HG03378 (cell line): ENCODE data around the gene SRGAP1.
"Not testable (repeated sequence)": the region's sequence is repeated elsewhere in the genome, so short reads cannot be mapped to it uniquely, and the experiment has no call there.

Source experiments
- ATAC-seq: cut with Tn5 transposase; IDR thresholded peaks from one replicate; pipeline ENCODE4 v1.9.1; 2021; ENCODE audit warnings: mild to moderate bottlenecking, moderate library complexity; ENCODE audit not compliant: unreplicated experiment

The SRGAP1 gene

DNA sequence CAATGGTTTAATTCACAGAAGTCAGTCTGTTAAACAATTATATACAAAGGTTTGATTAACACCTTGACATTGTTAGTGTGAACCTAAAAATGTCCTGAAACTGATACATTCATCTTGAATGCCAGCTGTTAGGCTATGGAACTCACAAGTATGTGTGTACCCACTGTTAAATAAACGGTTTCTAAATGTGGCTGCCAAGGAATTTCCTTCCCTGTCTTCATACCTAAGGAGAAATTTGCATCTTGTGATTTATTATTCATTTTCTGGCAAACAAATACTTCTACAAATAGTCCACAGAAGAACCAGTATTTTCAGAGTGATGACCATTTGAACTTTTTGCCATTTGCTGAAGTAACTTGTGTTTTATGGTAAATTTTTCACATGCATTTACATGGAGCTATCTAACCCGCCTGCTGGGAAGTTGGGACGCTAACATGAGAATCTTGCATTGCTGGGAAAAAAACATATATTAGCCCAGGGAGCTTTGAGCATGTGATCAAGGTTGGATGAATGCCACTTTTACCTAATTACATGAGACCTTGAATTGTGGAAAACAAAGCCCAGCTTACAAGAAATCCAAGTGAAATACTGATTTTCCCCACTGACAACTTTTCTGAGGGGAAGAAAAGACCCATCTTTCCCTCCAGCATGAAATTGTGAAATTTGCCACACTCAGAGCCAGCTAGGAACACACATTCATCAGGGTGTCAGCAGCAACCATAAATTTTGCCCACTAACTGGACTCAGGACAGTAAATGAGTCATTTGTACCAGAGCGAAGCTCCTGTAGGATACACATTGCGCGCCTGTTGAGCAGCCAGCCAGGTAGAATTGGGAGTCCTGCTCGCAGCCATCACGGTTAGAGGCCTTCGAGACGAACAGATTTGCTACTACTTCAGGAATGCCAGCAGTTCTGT lies 259.6 kb downstream of the SRGAP1 start:
- ATAC-seq, result no peak

DNA sequence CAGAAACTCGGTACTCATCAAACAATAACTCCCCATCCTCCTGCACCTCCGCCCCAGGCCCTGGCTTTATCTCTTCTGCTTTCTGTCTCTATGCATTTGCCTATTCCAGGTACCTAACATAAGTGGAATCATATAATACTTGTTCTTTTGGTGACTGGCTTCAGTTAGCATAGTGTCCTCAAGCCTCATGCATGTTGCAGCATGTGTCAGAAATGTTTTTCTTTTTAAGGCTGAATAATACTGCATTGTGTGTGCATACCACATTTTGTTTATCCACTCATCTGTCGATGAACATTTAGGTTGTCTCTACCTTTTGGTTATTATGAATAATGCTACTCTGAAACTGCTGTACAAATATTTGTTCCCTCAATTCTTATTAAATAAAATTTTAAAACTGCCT lies 260.5 kb downstream of the SRGAP1 start:
- ATAC-seq, result no peak

GRCh38 chr12:64107776-64108175 lies 263.3 kb downstream of the SRGAP1 start:
- no peak for ATAC-seq

DNA sequence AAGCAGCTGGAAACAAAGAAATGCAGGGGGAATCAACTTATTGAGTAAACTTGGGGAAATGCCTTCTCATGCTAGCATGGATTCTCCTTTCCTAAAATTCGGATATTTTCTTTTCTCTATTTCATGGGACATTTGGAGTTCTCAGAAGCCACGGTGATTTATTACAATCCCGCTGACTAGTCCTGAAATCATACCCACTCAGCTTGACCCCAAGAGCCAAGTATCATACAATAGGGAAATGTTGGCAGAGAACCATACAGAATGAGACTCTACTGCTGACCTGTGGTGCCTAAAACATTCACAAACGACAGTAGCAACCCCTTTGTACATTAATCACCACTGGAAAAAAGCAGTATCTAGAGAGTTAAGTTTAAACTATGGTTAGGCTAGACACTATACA lies 265.2 kb downstream of the SRGAP1 start:
- ATAC-seq, result no peak

- no peak for ATAC-seq
These were observed 266.4 kb downstream of the SRGAP1 start for GRCh38 chr12:64110864-64111263.

GRCh38 chr12:64116969-64117368 lies 272.5 kb downstream of the SRGAP1 start:
- ATAC-seq, result no peak

DNA sequence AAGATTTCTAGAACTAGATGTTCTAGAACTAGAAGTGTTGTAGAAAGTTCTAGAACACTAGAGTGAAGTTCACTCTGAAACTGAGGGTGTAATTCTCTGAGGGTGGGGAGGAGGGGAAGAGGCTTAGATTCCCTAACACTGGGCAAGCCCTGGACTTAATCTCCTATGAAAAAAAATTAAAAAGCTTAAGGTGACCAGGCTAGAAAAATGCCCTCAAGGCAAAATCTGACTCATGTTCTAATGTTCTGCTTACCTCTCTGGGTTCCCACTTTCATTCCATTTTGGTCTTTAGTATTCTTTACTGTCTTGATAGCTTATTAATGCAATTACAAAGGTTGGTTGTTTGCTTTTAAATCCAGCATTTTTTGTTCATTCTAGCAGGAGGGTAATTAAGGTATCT lies 276.1 kb downstream of the SRGAP1 start:
- no peak for ATAC-seq

DNA sequence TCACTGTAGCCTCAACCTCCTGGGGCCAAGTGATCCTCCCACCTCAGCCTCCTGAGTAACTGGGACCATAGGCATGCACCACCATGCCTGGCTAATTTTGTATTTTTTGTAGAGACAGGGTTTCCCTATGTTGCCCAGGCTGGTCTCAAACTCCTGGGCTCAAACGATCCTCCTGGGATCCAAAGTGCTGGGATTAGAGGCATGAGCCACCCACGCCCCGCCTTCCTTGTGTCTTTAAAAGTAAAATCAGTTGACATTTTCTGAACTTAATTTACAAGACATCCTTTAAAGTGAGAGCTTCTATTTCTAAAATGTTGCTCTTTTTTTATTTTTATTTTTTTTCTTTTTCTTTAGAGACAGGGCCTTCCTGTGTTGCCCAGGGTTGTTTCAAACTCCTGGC lies 276.6 kb downstream of the SRGAP1 start:
- ATAC-seq, result not testable (repeated sequence)

- ATAC-seq, result no peak
These were observed 277.7 kb downstream of the SRGAP1 start for GRCh38 chr12:64122154-64122553.

DNA sequence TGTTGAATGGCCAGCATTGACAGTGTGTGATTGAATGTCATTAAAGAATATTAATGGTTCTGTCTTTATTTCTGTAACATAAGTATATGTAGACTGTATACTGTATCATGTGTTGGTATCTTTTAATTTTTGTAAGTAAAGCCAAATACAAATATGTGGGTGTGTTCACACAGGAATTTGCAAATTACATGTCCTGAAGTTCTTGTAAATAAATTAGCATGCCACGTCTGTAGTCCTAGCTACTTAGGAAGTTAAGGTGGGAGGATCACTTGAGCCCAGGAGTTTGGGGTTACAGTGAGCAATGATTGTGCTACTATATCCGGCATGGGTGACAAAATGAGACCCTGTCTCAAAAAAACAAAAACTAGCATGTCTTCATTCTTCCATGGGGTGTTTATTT lies 278.5 kb downstream of the SRGAP1 start:
- no peak for ATAC-seq

- no peak for ATAC-seq
These were observed 278.9 kb downstream of the SRGAP1 start for GRCh38 chr12:64123448-64123847.

- no peak for ATAC-seq
These were observed 280.2 kb downstream of the SRGAP1 start for GRCh38 chr12:64124511-64125197.

- ATAC-seq, result no peak
These were observed 281.4 kb downstream of the SRGAP1 start for GRCh38 chr12:64125913-64126312.

- no peak for ATAC-seq
These were observed 283.3 kb downstream of the SRGAP1 start for GRCh38 chr12:64127811-64128210.

DNA sequence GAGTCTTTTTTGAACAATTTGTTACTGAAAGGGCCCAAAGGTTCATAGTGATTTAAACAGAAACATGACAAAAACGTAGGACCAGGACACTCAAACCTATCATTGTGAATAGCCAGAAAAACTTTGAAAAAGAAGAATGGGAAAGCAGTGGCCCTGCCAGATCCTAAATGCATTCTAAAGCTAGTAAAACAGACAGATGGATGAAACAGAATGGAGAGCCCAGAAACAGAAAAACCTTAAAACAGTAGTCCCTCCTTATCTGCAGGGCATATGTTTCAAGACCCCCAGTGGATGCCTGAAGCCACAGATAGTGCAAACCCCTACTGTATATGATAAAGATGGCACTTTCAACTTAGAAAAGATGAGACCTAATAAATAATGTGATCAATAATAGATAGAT lies 283.9 kb downstream of the SRGAP1 start:
- no peak for ATAC-seq

DNA sequence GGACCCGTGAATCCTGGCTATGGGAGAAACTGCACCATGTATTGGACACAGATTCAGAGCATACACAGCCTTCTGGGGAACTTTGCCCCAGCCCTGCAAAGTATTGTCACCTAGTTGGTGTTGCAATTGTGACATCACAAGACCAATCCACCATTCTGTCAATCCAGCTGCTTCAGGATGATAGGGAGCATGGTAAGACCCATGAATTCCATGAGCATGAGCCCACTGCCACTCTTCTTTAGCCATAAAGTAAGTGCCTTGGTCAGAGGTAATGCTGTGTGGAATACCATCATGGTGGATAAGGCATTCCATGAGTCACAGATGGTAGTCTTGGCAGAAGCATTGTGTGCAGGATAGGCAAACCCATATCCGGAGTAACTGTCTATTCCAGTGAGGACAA lies 286.0 kb downstream of the SRGAP1 start:
- ATAC-seq, result not testable (repeated sequence)

DNA sequence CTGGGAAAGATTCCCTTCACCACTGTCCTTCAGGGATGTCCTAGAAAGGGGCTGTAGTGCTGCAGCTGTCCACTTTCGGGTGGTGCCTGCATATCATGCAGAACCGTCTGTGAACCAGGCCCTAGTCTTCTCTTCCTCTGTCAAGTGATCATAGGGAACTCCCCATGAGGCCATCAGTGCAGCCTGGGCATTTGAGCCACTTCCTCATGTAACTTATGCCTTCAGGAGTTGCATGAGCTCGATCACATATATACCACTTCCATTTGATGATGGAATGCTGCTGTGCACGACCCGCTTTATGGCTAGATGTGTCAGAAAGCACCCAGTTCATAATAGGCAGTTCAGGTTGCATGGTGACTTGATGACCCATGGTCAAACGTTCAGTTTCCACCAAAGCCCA lies 287.0 kb downstream of the SRGAP1 start:
- ATAC-seq, result not testable (repeated sequence)

GRCh38 chr12:64132672-64133071 lies 288.2 kb downstream of the SRGAP1 start:
- not testable (repeated sequence) for ATAC-seq

- ATAC-seq, result no peak
These were observed 292.6 kb downstream of the SRGAP1 start for GRCh38 chr12:64137117-64137516.

DNA sequence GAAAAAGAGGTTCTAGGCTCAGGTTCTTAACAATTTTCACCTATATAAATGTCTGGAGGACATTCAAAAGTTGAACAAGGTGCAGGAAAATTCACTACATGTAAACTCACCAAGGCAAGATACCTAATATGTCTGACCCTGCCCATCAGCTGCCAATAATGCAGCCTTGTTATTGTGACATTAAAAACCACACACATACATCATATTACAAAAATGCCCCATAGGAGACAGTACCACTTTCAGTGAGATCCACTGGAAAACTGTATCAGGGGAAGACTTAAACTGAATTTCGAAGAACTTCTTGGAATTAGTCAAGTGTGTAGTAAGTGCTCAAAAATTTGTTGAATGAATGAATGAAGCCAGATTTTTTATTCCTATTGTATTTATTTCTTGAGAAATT lies 294.5 kb downstream of the SRGAP1 start:
- no peak for ATAC-seq

GRCh38 chr12:64142382-64142781 lies 297.9 kb downstream of the SRGAP1 start:
- no peak for ATAC-seq

- no peak for ATAC-seq
These were observed 298.3 kb downstream of the SRGAP1 start for GRCh38 chr12:64142784-64143183.
